SU-DHL-6 (cell line): Measurements from ENCODE around the gene LARGE2.
A peak's percentile ranks its signal among the peaks of the same experiment; 100 is the strongest.

Source experiments
- H2AFZ ChIP-seq: fragments of 200-600 bp; sonication (generic); 2 replicates; pipeline ENCODE4 v1.6.1; 2014; ENCODE audit warnings: low read depth, mild to moderate bottlenecking, moderate library complexity, mixed read lengths, antibody characterized with exemption, low read length; ENCODE audit not compliant: severe bottlenecking
- H3F3A ChIP-seq: fragments of 200-600 bp; shearing (Covaris generic); 2 replicates; pipeline ENCODE4 v1.6.0; 2016; ENCODE audit warnings: antibody characterized with exemption, mild to moderate bottlenecking; ENCODE audit not compliant: insufficient read depth
- H3K27ac ChIP-seq: fragments of 200-600 bp; sonication (generic); 2 replicates; pipeline ENCODE4 v1.5.1; 2016; ENCODE audit warnings: low read depth, mild to moderate bottlenecking, low read length, moderate library complexity, mixed read lengths
- H3K27me3 ChIP-seq: fragments of 200-600 bp; sonication (generic), shearing (Covaris generic); 2 replicates; pipeline ENCODE4 v1.6.0; 2014; ENCODE audit warnings: mild to moderate bottlenecking, low read length
- H3K36me3 ChIP-seq: fragments of 200-600 bp; sonication (generic); 2 replicates; pipeline ENCODE4 v1.6.1; 2014; ENCODE audit warnings: mild to moderate bottlenecking, low read length, mixed read lengths
- H3K4me2 ChIP-seq: fragments of 300-600, 200-600 bp; shearing (Covaris generic), sonication (generic); 2 replicates; pipeline ENCODE4 v1.6.0; 2014; ENCODE audit warnings: low read length, low read depth, mild to moderate bottlenecking; ENCODE audit not compliant: poor library complexity, severe bottlenecking
- H3K4me3 ChIP-seq: fragments of 200-600 bp; sonication (generic); 2 replicates; pipeline ENCODE4 v1.5.1; 2014; ENCODE audit warnings: antibody characterized with exemption, low read length, mild to moderate bottlenecking, mixed read lengths; ENCODE audit not compliant: insufficient read depth, poor library complexity, severe bottlenecking
- H3K79me2 ChIP-seq: fragments of 200-600 bp; sonication (generic); 2 replicates; pipeline ENCODE4 v1.6.1; 2014; ENCODE audit warnings: mild to moderate bottlenecking, low read length, moderate library complexity; ENCODE audit not compliant: insufficient read depth
- H3K9ac ChIP-seq: fragments of 200-600 bp; sonication (generic); 2 replicates; pipeline ENCODE4 v1.7.0; 2014; ENCODE audit warnings: mild to moderate bottlenecking, low read length
- H3K9me2 ChIP-seq: fragments of 200-600 bp; sonication (generic); replicated peaks from 2 replicates; pipeline ENCODE4 v1.6.1; 2014; ENCODE audit warnings: low read length; ENCODE audit not compliant: insufficient read depth
- H3K9me3 ChIP-seq: fragments of 200-600 bp; sonication (generic); 2 replicates; pipeline ENCODE4 v1.6.1; 2014; ENCODE audit warnings: low read length, mixed read lengths; ENCODE audit not compliant: insufficient read depth
- H4K20me1 ChIP-seq: fragments of 200-600 bp; sonication (generic); 2 replicates; pipeline ENCODE4 v1.6.1; 2014; ENCODE audit warnings: low read depth, mild to moderate bottlenecking, antibody characterized with exemption, low read length, moderate library complexity, mixed read lengths
- CTCF ChIP-seq: fragments of 200-600 bp; sonication (generic); IDR thresholded peaks from one replicate; pipeline ENCODE4 v1.5.1; 2017; ENCODE audit warnings: antibody characterized with exemption, mild to moderate bottlenecking, low read length, moderate library complexity; ENCODE audit not compliant: insufficient read depth, poor library complexity, severe bottlenecking
- EZH2phosphoT487 ChIP-seq: fragments of 200-600 bp; sonication (generic), shearing (Covaris generic); conservative IDR thresholded peaks from 2 replicates; pipeline ENCODE4 v1.6.1; 2018; ENCODE audit warnings: mild to moderate bottlenecking, antibody characterized with exemption, low read length, moderate library complexity, mixed read lengths

LARGE2 gene

DNA sequence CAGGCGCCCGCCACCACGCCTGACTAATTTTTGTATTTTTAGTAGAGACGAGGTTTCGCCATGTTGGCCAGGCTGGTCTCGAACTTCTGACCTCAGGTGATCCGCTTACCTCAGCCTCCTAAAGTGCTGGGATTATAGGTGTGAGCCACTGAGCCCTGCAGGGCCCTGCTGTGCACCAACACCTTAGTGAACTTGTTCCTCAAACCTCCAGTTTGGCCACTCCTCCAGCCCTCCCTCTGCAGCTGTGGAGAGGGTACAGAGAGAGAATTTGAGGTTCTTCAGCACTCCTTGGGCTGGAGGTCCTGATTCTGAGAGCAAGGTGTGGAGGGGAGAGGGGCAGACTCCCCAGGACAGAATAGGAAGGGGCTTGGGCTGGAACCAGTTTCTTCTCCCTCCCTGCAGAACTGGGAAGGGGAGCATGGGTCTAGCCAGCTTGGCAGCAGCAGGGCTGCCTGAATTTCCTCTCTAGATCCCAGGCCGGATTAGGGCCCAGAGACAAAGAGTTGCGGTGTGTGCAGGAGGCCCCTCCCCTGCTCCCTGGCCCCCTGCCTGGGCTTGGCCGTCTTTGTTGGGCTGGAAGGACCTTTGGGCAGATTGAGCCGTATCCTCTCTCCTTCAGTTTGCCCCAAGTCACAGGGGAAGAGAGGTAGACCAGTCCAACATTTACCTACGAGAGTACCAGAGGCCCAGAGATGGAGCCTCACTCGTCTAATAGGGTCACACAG is 2.5 kb upstream of the LARGE2 start:
- H3K79me2 ChIP-seq: peaks cover 16% of the 10 kb centered on the region
- no peaks in the 10 kb centered on the region for H3K9me2 ChIP-seq
- no peaks in the 10 kb centered on the region for H3K36me3 ChIP-seq
- no peaks in the 10 kb centered on the region for H3K9me3 ChIP-seq
- H3K27ac ChIP-seq: no peak overlapping the region
- no peak overlapping the region for H3K9ac ChIP-seq
- H3K4me3 ChIP-seq: no peak overlapping the region
- H3K4me2 ChIP-seq: no peak overlapping the region
- H4K20me1 ChIP-seq: no peaks in the 10 kb centered on the region
- TF ChIP-seq CTCF (no peak), EZH2phosphoT487 (no peak)
- no peaks in the 10 kb centered on the region for H3K27me3 ChIP-seq
- H3F3A ChIP-seq: peaks cover 10% of the 10 kb centered on the region
- no peak overlapping the region for H2AFZ ChIP-seq

DNA sequence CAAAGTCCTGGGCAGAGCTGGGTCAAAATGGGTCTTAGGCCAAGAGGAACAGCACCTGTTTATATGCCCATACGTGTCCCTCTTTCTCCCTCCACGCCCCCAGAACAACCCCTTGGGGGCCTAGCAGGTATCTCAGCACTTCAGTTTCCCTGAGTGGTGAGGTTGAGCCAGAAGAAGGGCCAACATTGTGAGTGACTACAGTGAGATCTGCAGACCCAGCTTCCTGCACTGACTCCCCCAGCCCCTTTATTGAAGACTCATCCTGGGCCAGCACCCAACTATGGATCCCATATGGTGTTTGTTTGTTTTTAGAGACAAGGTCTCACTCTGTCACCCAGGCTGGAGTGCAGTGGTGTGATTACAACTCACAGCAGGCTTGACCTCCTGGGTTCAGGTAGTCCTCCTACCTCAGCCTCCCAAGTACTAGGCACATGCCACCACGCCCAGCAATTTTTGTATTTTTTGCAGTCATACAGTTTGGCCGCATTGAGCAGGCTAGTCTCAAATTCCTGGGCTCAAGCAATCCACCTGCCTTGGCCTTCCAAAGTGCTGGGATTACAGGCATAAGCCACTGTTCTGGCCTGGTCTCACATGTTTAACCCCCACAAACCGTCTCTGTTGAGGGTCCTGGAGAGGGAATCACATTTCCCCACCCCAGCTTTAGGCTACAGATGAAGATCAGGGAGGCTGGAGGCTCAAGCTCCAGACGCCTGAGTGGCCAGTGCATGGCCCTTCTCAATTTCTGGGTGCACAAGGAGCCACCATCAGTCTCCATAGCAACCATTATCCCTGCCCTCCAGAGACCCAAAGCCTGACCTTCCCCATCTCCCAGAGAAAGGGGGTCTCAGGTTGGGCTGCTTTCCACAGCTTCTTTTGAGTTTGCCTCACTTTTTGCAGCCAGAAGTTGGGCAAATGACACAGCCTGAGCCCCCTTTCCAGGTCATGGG is 1.7 kb upstream of the LARGE2 start:
- Histone ChIP-seq H3K36me3 (no peaks in the 10 kb centered on the region), H3K27me3 (no peaks in the 10 kb centered on the region), H3F3A (peaks cover 10% of the 10 kb centered on the region), H3K9me2 (no peaks in the 10 kb centered on the region), H3K9ac (no peak overlapping the region), H2AFZ (no peak overlapping the region), H3K9me3 (no peaks in the 10 kb centered on the region), H3K4me3 (no peak overlapping the region), H4K20me1 (no peaks in the 10 kb centered on the region), H3K4me2 (no peak overlapping the region), H3K27ac (no peak overlapping the region), H3K79me2 (peaks cover 15% of the 10 kb centered on the region)
- TF ChIP-seq CTCF: no peak
- no peak for TF ChIP-seq EZH2phosphoT487

DNA sequence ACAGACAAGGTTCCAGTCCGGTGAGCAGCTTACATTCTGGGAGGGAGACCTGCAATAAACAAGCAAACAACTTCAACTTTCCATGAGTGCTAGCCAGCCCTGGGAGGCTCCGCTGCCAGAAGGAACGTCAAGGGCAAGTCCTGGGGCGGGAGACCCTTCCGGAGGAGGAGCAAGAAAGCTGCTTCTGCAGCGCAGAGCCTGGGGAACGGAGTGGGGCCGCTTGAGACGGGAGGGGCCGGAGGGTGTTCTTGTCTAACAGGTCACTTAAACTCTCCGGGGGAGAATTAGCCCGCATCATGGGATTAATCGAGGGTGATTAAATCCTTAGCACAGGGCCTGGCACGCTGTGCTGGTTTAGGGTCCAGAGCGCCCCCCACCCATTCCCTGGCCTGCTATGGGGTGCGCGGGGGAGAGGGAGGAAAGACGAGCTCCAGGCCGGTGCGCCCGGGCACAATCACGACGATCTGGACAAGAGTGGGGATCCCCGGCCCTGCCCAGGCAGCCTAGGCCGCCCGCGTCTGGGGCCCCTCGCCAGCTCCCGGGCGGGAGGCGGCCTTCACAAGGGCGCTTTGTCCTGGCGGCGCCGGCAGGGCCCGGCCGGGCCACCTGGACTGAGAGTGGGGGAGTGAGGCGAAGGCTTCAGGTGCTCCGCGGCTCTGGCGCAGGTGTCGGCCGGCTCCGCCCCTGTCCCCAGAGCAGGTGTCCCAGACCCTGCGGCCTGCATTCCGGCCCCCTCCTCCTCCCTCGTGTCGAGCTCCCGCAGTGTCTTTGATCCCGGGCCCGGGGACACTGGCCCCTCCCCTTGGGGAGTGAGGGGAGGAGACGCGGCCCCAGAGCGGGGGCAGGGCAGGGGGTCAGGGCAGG is 663 bp upstream of the LARGE2 start:
- H3K79me2 ChIP-seq: peaks cover 7% of the 10 kb centered on the region
- no peaks in the 10 kb centered on the region for H3K36me3 ChIP-seq
- H3K9me2 ChIP-seq: no peaks in the 10 kb centered on the region
- H3K27me3 ChIP-seq: no peaks in the 10 kb centered on the region
- H3K27ac ChIP-seq: no peak overlapping the region
- no peak overlapping the region for H3K9ac ChIP-seq
- H3K9me3 ChIP-seq: no peaks in the 10 kb centered on the region
- peaks cover 10% of the 10 kb centered on the region for H3F3A ChIP-seq
- H4K20me1 ChIP-seq: no peaks in the 10 kb centered on the region
- no peak overlapping the region for H2AFZ ChIP-seq
- TF ChIP-seq CTCF: no peak
- TF ChIP-seq EZH2phosphoT487: no peak
- H3K4me2 ChIP-seq: peak overlapping the region; percentile 27
- no peak overlapping the region for H3K4me3 ChIP-seq
